ENCODE results near the gene PRSS27. TPM values are rescaled to one million over a fixed set of nuclear protein-coding genes. Genes with fewer than 3 reads are reported as not detected.
A peak's percentile ranks its signal among the peaks of the same experiment; 100 is the strongest.

Gene PRSS27
- total RNA-seq, 1 donor from 2014 or later: 5.5 TPM

- no peaks in the 10 kb centered on the region for H3K9me3 Mint-ChIP-seq (ENCODE audit: unreplicated experiment)
- no peaks in the 10 kb centered on the region for H3K27me3 Mint-ChIP-seq (ENCODE audit: unreplicated experiment)
- H3K4me3 Mint-ChIP-seq (ENCODE audit: unreplicated experiment): no peak overlapping the region
- TF ChIP-seq CTCF (IDR thresholded peaks at IDR 0.05): no peak
- H3K4me1 Mint-ChIP-seq (ENCODE audit: unreplicated experiment): peaks cover 39% of the 10 kb centered on the region
- DNase-seq (ENCODE audit: extremely low spot score, unreplicated experiment): no peak
- H3K36me3 Mint-ChIP-seq (ENCODE audit: unreplicated experiment): peaks cover 47% of the 10 kb centered on the region
- H3K27ac Mint-ChIP-seq (ENCODE audit: unreplicated experiment): no peak overlapping the region
These were observed 36.4 kb upstream of the PRSS27 start for GRCh38 chr16:2756288-2757015.

GRCh38 chr16:2755158-2755557 is 35.1 kb upstream of the PRSS27 start:
- Mint-ChIP-seq H3K36me3 (ENCODE audit: unreplicated experiment) (peaks cover 35% of the 10 kb centered on the region), H3K9me3 (ENCODE audit: unreplicated experiment) (no peaks in the 10 kb centered on the region), H3K4me3 (ENCODE audit: unreplicated experiment) (peak overlapping the region; percentile 87), H3K27me3 (ENCODE audit: unreplicated experiment) (no peaks in the 10 kb centered on the region), H3K4me1 (ENCODE audit: unreplicated experiment) (peaks cover 49% of the 10 kb centered on the region), H3K27ac (ENCODE audit: unreplicated experiment) (peak overlapping the region; percentile 50)
- TF ChIP-seq CTCF (IDR thresholded peaks at IDR 0.05): no peak
- DNase-seq (ENCODE audit: extremely low spot score, unreplicated experiment): no peak

GRCh38 chr16:2753733-2754020 is 33.7 kb upstream of the PRSS27 start:
- Mint-ChIP-seq H3K4me3 (ENCODE audit: unreplicated experiment) (peak overlapping the region; percentile 87), H3K9me3 (ENCODE audit: unreplicated experiment) (no peaks in the 10 kb centered on the region), H3K4me1 (ENCODE audit: unreplicated experiment) (peaks cover 49% of the 10 kb centered on the region), H3K36me3 (ENCODE audit: unreplicated experiment) (peaks cover 20% of the 10 kb centered on the region), H3K27ac (ENCODE audit: unreplicated experiment) (peak overlapping the region; percentile 86), H3K27me3 (ENCODE audit: unreplicated experiment) (no peaks in the 10 kb centered on the region)
- no peak for DNase-seq (ENCODE audit: extremely low spot score, unreplicated experiment)
- TF ChIP-seq CTCF (IDR thresholded peaks at IDR 0.05): no peak

GRCh38 chr16:2752850-2753732 is 33.1 kb upstream of the PRSS27 start:
- peak overlapping the region; percentile 100 for H3K27ac Mint-ChIP-seq (ENCODE audit: unreplicated experiment)
- no peaks in the 10 kb centered on the region for H3K9me3 Mint-ChIP-seq (ENCODE audit: unreplicated experiment)
- no peaks in the 10 kb centered on the region for H3K27me3 Mint-ChIP-seq (ENCODE audit: unreplicated experiment)
- H3K36me3 Mint-ChIP-seq (ENCODE audit: unreplicated experiment): peaks cover 15% of the 10 kb centered on the region
- DNase-seq (ENCODE audit: extremely low spot score, unreplicated experiment): no peak
- H3K4me3 Mint-ChIP-seq (ENCODE audit: unreplicated experiment): peak overlapping the region; percentile 87
- no peak for TF ChIP-seq CTCF (IDR thresholded peaks at IDR 0.05)
- H3K4me1 Mint-ChIP-seq (ENCODE audit: unreplicated experiment): peaks cover 49% of the 10 kb centered on the region

Measured in osteocyte (in vitro differentiated cells).